Adrenal gland (tissue), 12 donors: ENCODE measurements around the gene SUN5. TPM values are rescaled to one million over a fixed set of nuclear protein-coding genes. Genes with fewer than 3 reads are reported as not detected.

ENCODE experiments used
- DNase-seq, 7 donors: peaks; one replicate each; pipeline ENCODE4 v3.0.0-alpha.2; 2019 to 2020
- H3K27ac ChIP-seq, 5 donors: fragments of 200-600 bp; sonication (generic) in 4 of 5; 1 replicate in 3 of 5; 2 replicates in 2 of 5; pipeline versions ENCODE4 v1.5.1 to v1.8.0; 2016 to 2020; ENCODE audit warnings: mild to moderate bottlenecking in 1 of 5
- H3K27me3 ChIP-seq: fragments of 200-600 bp; 2 replicates; pipeline ENCODE4 v1.8.0; 2021
- H3K36me3 ChIP-seq, 2 donors: fragments of 200-600 bp; replicated peaks in 1 of 2; 1 replicate in 1 of 2; 2 replicates in 1 of 2; pipeline versions ENCODE4 v1.5.1 to v1.8.0; 2018 to 2022
- H3K4me1 ChIP-seq, 2 donors: fragments of 200-600 bp; replicated peaks in 1 of 2; 1 replicate in 1 of 2; 2 replicates in 1 of 2; pipeline versions ENCODE4 v1.5.1 to v1.8.0; 2018 to 2021
- H3K4me3 ChIP-seq, 4 donors: fragments of 200-600 bp; sonication (generic) in 3 of 4; one replicate each; pipeline ENCODE4 v1.5.1; 2016 to 2018
- H3K9me3 ChIP-seq, 3 donors: fragments of 200-600 bp; sonication (generic) in 1 of 3; replicated peaks in 1 of 3; 1 replicate in 2 of 3; 2 replicates in 1 of 3; pipeline versions ENCODE4 v1.5.1 to v1.8.0; 2016 to 2021
- POLR2A ChIP-seq, 2 donors: fragments of 450-650 bp; IDR thresholded peaks; one replicate each; pipeline ENCODE4 v1.6.1; 2017; ENCODE audit warnings: antibody characterized with exemption in 2 of 2, mild to moderate bottlenecking in 2 of 2, moderate library complexity in 1 of 2
- WGBS, 4 donors: extraction: QIAGEN DNeasy Blood & Tissue Kit in 2 of 4; methylation state at CpG; one replicate each; pipeline versions ENCODE4 v1.1.5 to v1.1.7; 2013 to 2017; 5-methylcytosine and 5-hydroxymethylcytosine counted together
- intact Hi-C, 2 donors: fragments of 100-400 bp; cut with DNase I; formaldehyde crosslinking; loops; one replicate each; pipeline versions ENCODE4 v1.14.1 to v1.15.0; 2022 to 2023
- polyA plus RNA-seq, 3 donors: library from polyadenylated mRNA; stranded (reverse); fragments of 200-250 nt in 2 of 3; fragments of 350-450 nt in 1 of 3; fragmentation: Illumina TruSeq in 1 of 3; extraction: RNeasy Lipid Tissue Mini Kit (QIAGEN cat#74804) in 1 of 3; gene quantifications; one replicate each; pipeline ENCODE4 v1.2.3, GENCODE V29; 2013 to 2014
- total RNA-seq, 9 donors: library from RNA; depleted of rRNA in 4 of 9; stranded (reverse); fragments of >200 nt in 4 of 9; fragments of 120-200 nt in 1 of 9; fragmentation: NEBNext Ultra II Directional in 1 of 9; extraction: Animal tissue kit (Norgen Biotek cat#: 25700) in 1 of 9; gene quantifications; one replicate each; pipeline versions ENCODE4 v1.1.0 to v1.2.4, GENCODE V29; 2013 to 2023
- TF ChIP-seq, protein P1 (sequence below), 6 experiments: fragments of 450-650 bp in 4 of 6; fragments of 200-600 bp in 2 of 6; sonication (generic) in 1 of 6; IDR thresholded peaks; 1 replicate in 5 of 6; 2 replicates in 1 of 6; pipeline versions ENCODE4 v1.5.1 to v1.8.0; 2016 to 2021; ENCODE audit warnings: antibody characterized with exemption in 6 of 6, mild to moderate bottlenecking in 2 of 6, moderate library complexity in 1 of 6
- donor health status: healthy with polysubstance abuse.
- donor health status: Bipolar disorder and iron deficiency.
- donor health status: DM: yes; HTN: yes; CAD: no.
- donor health status: DM: no; HTN: no; CAD: no.
- donor health status: DM: no; HTN: no; CAD: no.
- donor health status: DM: yes; HTN: yes; CAD: no.

SUN5 gene
- total and polyA plus RNA-seq, 12 donors, result not detected

DNA sequence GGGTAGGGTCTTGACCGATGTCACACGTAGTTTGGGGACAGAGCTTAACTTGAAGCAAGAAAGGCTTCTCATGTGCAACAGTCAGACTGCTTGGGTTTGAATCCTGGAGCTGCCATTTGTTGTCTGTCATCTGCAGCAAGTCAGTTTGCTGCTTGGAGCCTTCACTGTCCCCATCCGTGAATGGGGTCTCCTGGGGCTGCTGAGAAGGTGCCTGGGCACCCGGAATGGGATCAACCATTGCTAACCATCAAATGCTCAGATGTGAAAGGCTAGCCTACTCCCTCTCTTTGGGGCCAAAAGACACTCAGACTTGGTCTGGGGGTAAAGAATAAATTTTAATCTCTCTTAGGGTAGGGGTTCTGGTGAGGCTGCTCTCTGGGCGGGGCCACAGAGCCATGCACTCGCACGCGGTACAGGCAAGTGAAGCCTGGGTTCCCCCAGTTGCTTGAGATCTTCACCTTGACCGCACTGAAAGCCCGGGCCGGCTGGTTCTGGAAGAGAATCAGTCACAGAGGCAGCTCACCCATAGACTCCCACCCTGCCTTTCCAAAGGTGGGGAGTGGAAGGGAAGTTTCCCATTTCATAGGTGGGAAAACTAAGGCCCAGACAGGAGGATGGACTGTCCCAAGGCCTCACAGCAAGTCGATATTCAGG is 20.6 kb downstream of the SUN5 start:
- DNase-seq, result no peak
- intact Hi-C loops, result no loop called here
- TF ChIP-seq, protein P1, sequence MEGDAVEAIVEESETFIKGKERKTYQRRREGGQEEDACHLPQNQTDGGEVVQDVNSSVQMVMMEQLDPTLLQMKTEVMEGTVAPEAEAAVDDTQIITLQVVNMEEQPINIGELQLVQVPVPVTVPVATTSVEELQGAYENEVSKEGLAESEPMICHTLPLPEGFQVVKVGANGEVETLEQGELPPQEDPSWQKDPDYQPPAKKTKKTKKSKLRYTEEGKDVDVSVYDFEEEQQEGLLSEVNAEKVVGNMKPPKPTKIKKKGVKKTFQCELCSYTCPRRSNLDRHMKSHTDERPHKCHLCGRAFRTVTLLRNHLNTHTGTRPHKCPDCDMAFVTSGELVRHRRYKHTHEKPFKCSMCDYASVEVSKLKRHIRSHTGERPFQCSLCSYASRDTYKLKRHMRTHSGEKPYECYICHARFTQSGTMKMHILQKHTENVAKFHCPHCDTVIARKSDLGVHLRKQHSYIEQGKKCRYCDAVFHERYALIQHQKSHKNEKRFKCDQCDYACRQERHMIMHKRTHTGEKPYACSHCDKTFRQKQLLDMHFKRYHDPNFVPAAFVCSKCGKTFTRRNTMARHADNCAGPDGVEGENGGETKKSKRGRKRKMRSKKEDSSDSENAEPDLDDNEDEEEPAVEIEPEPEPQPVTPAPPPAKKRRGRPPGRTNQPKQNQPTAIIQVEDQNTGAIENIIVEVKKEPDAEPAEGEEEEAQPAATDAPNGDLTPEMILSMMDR (IDR thresholded peaks at IDR 0.05), result no peak
- no peaks in the 10 kb centered on the region for H3K36me3 ChIP-seq
- H3K27ac ChIP-seq, result no peak overlapping the region
- no peaks in the 10 kb centered on the region for H3K9me3 ChIP-seq
- WGBS, 4 donors, result 77 to 85% (median 82%) methylated on average over 5 to 12 of the region's 12 CpGs
- H3K4me1 ChIP-seq, result no peaks in the 10 kb centered on the region
- H3K27me3 ChIP-seq, result no peaks in the 10 kb centered on the region
- no peak overlapping the region for H3K4me3 ChIP-seq

DNA sequence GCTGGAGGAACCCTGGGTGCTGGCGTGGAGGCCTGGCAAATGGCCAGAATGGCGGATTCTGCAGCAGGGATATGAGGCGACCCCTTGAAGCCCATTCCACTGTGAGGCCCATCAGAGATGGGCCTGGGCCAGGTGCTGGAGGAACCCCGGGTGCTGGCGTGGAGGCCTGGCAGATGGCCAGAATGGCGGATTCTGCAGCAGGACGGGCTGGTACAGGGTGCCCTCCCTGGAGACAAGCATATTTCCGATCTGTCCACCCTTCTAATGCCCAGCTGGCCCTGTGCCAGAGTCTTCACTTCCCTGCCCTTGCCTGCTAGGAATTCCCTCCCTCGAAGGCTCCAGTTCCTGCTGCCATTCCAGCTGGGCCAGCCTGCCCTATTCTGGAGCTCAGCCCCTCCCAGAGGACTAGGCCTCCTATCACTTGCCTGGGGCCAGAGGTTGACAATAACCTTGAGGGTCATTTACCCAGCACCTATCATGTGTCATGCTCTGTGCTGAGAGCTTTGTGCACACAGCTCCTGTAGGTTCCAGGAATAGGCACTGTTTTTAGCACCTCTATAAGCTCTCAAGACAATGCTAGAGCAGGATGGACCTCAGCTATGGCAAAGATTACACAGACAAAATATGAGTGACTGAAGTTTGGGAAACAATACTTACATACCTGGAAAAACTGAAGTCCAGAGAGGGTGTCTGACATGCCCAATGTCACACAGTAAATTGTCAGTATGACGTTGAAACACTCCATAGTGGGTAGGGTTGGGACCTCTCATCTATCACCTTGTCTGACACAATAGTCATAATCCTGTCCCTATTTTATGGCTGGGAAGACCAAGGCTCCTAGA is 21.4 kb downstream of the SUN5 start:
- no peak for TF ChIP-seq POLR2A (IDR thresholded peaks at IDR 0.05)
- TF ChIP-seq, protein P1 (IDR thresholded peaks at IDR 0.05), result no peak
- H3K27me3 ChIP-seq, result no peaks in the 10 kb centered on the region
- H3K36me3 ChIP-seq, result no peaks in the 10 kb centered on the region
- intact Hi-C loops, result no loop called here
- no peaks in the 10 kb centered on the region for H3K4me1 ChIP-seq
- WGBS, 4 donors, result 53 to 86% (median 65%) methylated on average over 6 to 10 of the region's 10 CpGs
- no peak overlapping the region for H3K4me3 ChIP-seq
- DNase-seq, result peak in 3 of 7 donors; percentile 5 to 29 (median 14)
- no peak overlapping the region for H3K27ac ChIP-seq
- no peaks in the 10 kb centered on the region for H3K9me3 ChIP-seq

DNA sequence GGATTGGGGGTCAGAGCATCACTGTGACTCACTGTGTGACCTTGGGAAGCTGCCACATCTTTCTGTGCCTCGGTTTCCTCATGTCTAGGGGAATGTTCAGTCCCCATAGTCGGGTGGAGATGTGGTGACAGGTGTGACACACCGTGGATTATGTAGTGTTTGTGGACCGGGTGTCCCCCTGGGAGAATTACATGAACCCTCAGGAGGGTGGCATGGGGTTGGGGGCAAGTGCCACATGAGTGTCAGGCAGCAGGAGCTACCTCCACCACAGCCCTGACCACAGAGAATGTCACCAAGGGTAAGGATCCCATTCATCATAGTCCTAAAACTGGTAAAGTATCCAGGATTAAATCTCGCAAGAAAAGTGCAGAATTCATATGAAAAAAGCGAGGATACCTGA is 23.2 kb downstream of the SUN5 start:
- intact Hi-C loops, result no loop called here
- no peak for DNase-seq
- WGBS, 4 donors, result 77 to 88% (median 84%) methylated on average over 3 to 6 of the region's 6 CpGs
- H3K4me3 ChIP-seq, result no peak overlapping the region
- no peak overlapping the region for H3K27ac ChIP-seq
- TF ChIP-seq, protein P1 (IDR thresholded peaks at IDR 0.05), result no peak
- TF ChIP-seq POLR2A (IDR thresholded peaks at IDR 0.05), result no peak
- no peaks in the 10 kb centered on the region for H3K27me3 ChIP-seq
- no peaks in the 10 kb centered on the region for H3K4me1 ChIP-seq
- no peaks in the 10 kb centered on the region for H3K36me3 ChIP-seq
- no peaks in the 10 kb centered on the region for H3K9me3 ChIP-seq

DNA sequence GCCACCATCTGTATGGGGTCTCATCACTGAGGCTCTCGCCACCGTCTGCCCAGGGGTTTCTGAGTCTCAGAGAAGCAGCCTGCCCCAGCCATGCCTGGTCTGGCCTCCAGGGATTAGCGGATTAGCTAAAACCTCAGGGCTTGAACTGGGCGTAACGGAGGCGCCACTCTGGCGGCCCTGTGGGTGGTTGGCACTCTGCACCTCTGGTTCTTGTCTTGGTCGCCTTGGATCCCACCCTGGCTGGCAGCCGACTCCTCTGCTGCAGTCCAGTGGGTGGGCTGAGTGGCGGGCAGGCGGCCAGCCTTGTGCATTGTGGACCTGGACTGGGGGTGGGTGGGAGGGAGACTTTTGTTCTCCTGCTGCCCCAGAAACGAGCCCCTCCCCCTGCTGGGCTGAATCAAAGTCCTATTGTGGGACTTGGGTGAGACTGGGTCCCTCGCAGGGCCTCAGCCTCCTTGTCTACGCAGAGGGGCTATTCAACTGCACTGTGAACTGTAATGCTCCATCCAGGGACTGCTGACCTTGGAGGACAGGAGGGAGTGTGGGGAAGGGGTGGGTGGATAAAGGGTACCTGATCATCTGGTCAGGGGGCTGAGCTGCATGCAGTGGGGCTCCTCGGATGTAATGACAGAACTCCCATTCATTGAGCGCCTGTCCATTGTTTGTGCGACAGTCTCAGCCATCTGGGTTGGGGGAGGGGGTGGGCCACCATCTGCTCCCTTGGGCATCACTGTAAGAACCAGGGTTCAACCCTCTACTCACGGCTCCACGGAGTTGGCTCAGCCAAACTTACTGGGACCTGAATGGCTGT is 23.9 kb downstream of the SUN5 start:
- Histone ChIP-seq H3K9me3 (no peaks in the 10 kb centered on the region), H3K27ac (no peak overlapping the region), H3K4me3 (no peak overlapping the region), H3K36me3 (no peaks in the 10 kb centered on the region), H3K4me1 (no peaks in the 10 kb centered on the region), H3K27me3 (no peaks in the 10 kb centered on the region)
- intact Hi-C loops, result no loop called here
- 72 to 85% (median 84%) methylated on average over 10 to 19 of the region's 19 CpGs for WGBS, 4 donors
- TF ChIP-seq POLR2A (IDR thresholded peaks at IDR 0.05), result no peak
- TF ChIP-seq, protein P1 (IDR thresholded peaks at IDR 0.05), result no peak
- DNase-seq, result no peak
